ENCODE measurements around the gene GRIP1.

DNA sequence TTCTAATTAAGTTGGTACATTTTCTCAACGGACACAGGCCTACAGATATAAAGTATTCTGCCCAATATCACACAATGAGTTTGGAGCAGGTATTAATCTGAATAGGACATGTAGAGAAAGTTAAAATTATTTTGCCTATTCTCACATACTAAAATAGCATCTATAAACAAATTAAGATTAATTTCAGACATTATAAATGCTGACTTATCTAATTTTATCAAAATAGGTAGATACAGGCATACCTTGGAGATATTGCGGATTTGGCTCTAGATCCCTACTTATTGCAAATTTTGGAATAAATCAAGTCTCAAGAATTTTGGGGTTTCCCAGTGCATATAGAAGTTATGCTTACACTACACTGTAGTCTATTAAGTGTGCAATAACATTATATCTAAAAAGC, 41.0 kb upstream of the GRIP1 start:
- TF ChIP-seq CTCF (IDR thresholded peaks at IDR 0.05) (no peak), POLR2A (IDR thresholded peaks at IDR 0.05) (no peak)

Measured in tibial nerve (tissue), 3 donors.